MCF 10A (cell line): ENCODE measurements around the gene PRUNE2. TPM values are rescaled to one million over a fixed set of nuclear protein-coding genes. Genes with fewer than 3 reads are reported as not detected.

Source experiments
- BruUV-seq: library from RNA; stranded (reverse); fragments of 400-500 nt; replicated peaks from 2 replicates; lab custom pipeline; 2021; lab: Mats Ljungman, UMichigan
- CTCF ChIA-PET: fragments of 300-600 bp; sonication (Branson Sonifier 250); formaldehyde crosslinking; extraction: SDS; loops from one replicate; lab custom pipeline; 2021; ENCODE audit warnings: antibody characterized with exemption, inconsistent platforms; lab: Yijun Ruan, JAX
- POLR2A ChIA-PET: fragments of 300-600, 350-650 bp; sonication (Branson Sonifier 250); formaldehyde crosslinking; extraction: SDS; loops from one replicate; lab custom pipeline; 2020; ENCODE audit warnings: antibody characterized with exemption, inconsistent platforms; lab: Yijun Ruan, JAX
- DNase-seq: peaks from one replicate; pipeline ENCODE4 v3.0.0-alpha.2; 2018; ENCODE audit not compliant: unreplicated experiment
- H3K27ac Mint-ChIP-seq: one replicate; pipeline ENCODE4 v1.8.0; 2022; ENCODE audit warnings: mild to moderate bottlenecking, low read depth, mixed read lengths; ENCODE audit not compliant: unreplicated experiment
- H3K27me3 Mint-ChIP-seq: one replicate; pipeline ENCODE4 v1.8.0; 2022; ENCODE audit warnings: mixed read lengths; ENCODE audit not compliant: insufficient read depth, unreplicated experiment
- H3K36me3 Mint-ChIP-seq: one replicate; pipeline ENCODE4 v1.8.0; 2022; ENCODE audit warnings: mild to moderate bottlenecking, moderate library complexity, mixed read lengths; ENCODE audit not compliant: insufficient read depth, unreplicated experiment
- H3K4me1 Mint-ChIP-seq: one replicate; pipeline ENCODE4 v1.8.0; 2022; ENCODE audit warnings: mixed read lengths; ENCODE audit not compliant: insufficient read depth, unreplicated experiment
- H3K4me3 Mint-ChIP-seq: one replicate; pipeline ENCODE4 v1.8.0; 2022; ENCODE audit warnings: mild to moderate bottlenecking, moderate library complexity, mixed read lengths; ENCODE audit not compliant: unreplicated experiment
- H3K9me3 Mint-ChIP-seq: one replicate; pipeline ENCODE4 v1.8.0; 2022; ENCODE audit warnings: mixed read lengths; ENCODE audit not compliant: unreplicated experiment
- intact Hi-C: fragments of 100-400 bp; cut with micrococcal nuclease; formaldehyde crosslinking; loops from 2 replicates; pipeline ENCODE4 v1.14.1; 2022
- total RNA-seq: library from RNA; stranded (reverse); gene quantifications from 2 replicates; pipeline ENCODE4 v1.2.3, GENCODE V29; 2022
- TF ChIP-seq, protein P1 (sequence below): fragments of 200-600 bp; IDR thresholded peaks from one replicate; pipeline ENCODE4 v1.8.0; 2022; ENCODE audit warnings: antibody characterized with exemption, mild to moderate bottlenecking; ENCODE audit not compliant: unreplicated experiment

The PRUNE2 gene
- total RNA-seq, 1 experiment from 2014 or later: 0.63 TPM

DNA sequence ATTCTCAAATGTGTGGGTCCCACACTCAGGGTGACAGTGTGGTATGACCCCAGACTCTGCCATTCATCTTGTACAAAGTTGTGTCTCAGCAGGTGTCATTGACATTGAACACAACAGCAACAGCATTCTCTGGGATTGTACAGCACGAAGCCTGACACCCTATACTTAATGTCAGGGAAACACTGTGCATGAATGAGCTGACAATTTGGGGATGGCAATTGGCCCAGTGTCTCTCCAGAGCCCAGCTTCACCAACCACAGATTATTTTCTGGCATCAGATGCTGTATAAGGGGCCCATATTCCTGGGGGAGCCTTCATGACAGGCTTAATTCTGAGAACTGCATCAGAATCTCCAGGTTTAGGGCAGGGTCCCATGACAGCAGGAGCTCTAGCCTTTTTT, 303.7 kb downstream of the PRUNE2 start:
- Mint-ChIP-seq H3K4me1 (peaks cover 7% of the 10 kb centered on the region), H3K9me3 (no peaks in the 10 kb centered on the region), H3K27ac (no peak overlapping the region), H3K27me3 (no peaks in the 10 kb centered on the region), H3K36me3 (no peaks in the 10 kb centered on the region), H3K4me3 (no peak overlapping the region)
- TF ChIP-seq, protein P1, sequence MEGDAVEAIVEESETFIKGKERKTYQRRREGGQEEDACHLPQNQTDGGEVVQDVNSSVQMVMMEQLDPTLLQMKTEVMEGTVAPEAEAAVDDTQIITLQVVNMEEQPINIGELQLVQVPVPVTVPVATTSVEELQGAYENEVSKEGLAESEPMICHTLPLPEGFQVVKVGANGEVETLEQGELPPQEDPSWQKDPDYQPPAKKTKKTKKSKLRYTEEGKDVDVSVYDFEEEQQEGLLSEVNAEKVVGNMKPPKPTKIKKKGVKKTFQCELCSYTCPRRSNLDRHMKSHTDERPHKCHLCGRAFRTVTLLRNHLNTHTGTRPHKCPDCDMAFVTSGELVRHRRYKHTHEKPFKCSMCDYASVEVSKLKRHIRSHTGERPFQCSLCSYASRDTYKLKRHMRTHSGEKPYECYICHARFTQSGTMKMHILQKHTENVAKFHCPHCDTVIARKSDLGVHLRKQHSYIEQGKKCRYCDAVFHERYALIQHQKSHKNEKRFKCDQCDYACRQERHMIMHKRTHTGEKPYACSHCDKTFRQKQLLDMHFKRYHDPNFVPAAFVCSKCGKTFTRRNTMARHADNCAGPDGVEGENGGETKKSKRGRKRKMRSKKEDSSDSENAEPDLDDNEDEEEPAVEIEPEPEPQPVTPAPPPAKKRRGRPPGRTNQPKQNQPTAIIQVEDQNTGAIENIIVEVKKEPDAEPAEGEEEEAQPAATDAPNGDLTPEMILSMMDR: no peak
- ChIA-PET CTCF (interaction anchor here (0.6 to 0.9 kb wide), 3 partner anchors 11 to 14 kb away, joined by 3 to 4 read pairs (median 3); no protein-coding TSS in a partner anchor), POLR2A (no interaction called here)
- intact Hi-C loops: no loop called here
- no TSS peak for BruUV-seq
- no peak for DNase-seq

DNA sequence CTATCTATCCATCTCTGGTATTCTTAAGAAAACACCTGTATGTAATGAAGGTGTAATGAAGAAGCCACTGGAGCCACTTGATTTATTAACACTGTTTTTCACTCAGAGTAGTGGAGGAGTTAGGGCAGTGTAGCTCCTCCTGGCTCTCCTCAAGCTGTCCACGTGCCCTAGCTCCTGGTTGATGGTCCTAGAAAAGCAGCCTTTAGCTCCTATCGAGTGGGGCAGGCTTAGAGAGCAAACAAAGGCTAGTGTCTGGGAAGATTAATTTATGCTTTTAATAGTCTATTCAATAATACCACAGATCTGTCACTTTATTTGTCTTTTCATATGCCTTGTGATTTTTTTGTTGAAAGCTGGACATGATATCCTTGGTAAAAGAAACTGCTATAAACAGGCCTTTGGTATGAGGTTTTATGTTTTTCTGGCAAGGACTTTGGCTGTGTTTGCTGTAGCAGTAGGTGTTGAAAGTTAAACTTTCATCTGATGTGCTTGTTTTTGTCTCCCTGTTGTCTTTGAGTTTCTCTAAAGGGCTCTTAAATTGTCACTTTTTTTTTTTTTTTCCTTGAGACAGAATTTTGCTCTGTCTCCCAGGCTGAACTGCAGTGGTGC, 305.8 kb downstream of the PRUNE2 start:
- Mint-ChIP-seq H3K4me1 (peaks cover 7% of the 10 kb centered on the region), H3K27me3 (no peaks in the 10 kb centered on the region), H3K36me3 (no peaks in the 10 kb centered on the region), H3K27ac (no peak overlapping the region), H3K4me3 (no peak overlapping the region), H3K9me3 (no peaks in the 10 kb centered on the region)
- TF ChIP-seq, protein P1: no peak
- ChIA-PET POLR2A (no interaction called here), CTCF (interaction anchor here (0.7 kb wide), 1 partner anchor 616 kb away, joined by 5 read pairs; no protein-coding TSS in a partner anchor)
- no peak for DNase-seq
- no TSS peak for BruUV-seq
- intact Hi-C loops: no loop called here

DNA sequence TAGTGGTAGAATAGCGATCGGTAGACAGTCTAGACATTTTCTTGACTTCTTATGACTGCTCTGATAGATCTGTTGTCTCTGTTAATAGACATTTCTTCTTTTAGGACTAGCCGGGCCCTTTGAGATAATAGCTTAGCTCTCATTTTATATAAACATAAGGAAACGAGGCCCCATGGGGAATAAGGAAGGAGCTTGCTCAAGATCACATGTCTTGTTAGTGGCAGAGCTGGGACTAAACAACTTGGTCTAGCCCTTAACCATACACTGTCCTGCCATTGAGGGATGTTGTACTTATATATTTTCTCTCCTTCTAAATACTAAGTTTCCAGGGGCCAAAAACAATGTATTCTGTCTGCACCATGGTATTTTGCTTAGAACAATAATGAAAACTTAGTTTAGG, 306.9 kb downstream of the PRUNE2 start:
- intact Hi-C loops: no loop called here
- TF ChIP-seq, protein P1: no peak
- CTCF ChIA-PET: interaction anchor here (0.6 to 1.0 kb wide), 2 partner anchors 20 to 178 kb away, joined by 3 to 4 read pairs; no protein-coding TSS in a partner anchor
- H3K4me3 Mint-ChIP-seq: no peak overlapping the region
- no peak for DNase-seq
- no TSS peak for BruUV-seq
- no peaks in the 10 kb centered on the region for H3K9me3 Mint-ChIP-seq
- H3K27ac Mint-ChIP-seq: no peak overlapping the region
- POLR2A ChIA-PET: no interaction called here
- no peaks in the 10 kb centered on the region for H3K36me3 Mint-ChIP-seq
- H3K4me1 Mint-ChIP-seq: peaks cover 7% of the 10 kb centered on the region
- no peaks in the 10 kb centered on the region for H3K27me3 Mint-ChIP-seq

DNA sequence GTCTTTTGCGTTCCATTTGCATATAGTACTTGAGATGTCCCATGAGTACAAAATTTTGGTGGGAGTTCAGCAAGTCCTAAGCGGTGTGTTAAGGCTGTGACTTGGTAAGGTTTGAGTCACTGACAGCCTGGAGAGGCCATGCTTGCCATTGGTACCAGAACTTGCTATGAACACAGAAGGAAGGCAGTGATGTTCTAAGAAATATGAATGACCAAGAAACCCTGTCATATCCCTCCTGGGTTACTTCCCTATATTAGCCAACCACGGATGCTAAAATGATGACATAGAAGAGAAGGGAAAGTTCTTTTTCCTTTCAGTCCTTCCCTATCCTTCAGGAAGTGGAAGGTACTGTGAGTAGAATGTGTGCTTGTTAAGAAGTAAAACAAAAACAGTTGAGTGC, 310.3 kb downstream of the PRUNE2 start:
- no peaks in the 10 kb centered on the region for H3K9me3 Mint-ChIP-seq
- H3K4me3 Mint-ChIP-seq: no peak overlapping the region
- intact Hi-C loops: no loop called here
- ChIA-PET POLR2A (interaction anchor here (0.8 to 0.9 kb wide), 2 partner anchors 38 to 202 kb away, joined by 3 read pairs; partner anchors contain the start of gene RFK), CTCF (interaction anchor here (0.9 kb wide), 1 partner anchor 108 kb away, joined by 3 read pairs; no protein-coding TSS in a partner anchor)
- no peak for DNase-seq
- H3K4me1 Mint-ChIP-seq: no peaks in the 10 kb centered on the region
- H3K27ac Mint-ChIP-seq: no peak overlapping the region
- H3K36me3 Mint-ChIP-seq: no peaks in the 10 kb centered on the region
- TF ChIP-seq, protein P1: no peak
- no peaks in the 10 kb centered on the region for H3K27me3 Mint-ChIP-seq
- no TSS peak for BruUV-seq
